HCT116 (cell line): ENCODE data around the gene RAB25.

Source experiments
- CEBPB ChIP-seq: IDR thresholded peaks from 2 replicates; pipeline ENCODE4 v1.6.1; 2012; ENCODE audit warnings: low read depth
- CTCF ChIP-seq, 3 experiments: fragments of 200-600 bp in 1 of 3; sonication (generic) in 1 of 3; IDR thresholded peaks in 2 of 3; conservative IDR thresholded peaks in 1 of 3; 2 replicates each; pipeline ENCODE4 v1.5.1; 2012 to 2017; ENCODE audit warnings: low read depth in 2 of 3, low read length in 2 of 3, antibody characterized with exemption in 1 of 3, borderline replicate concordance in 1 of 3, control low read depth in 1 of 3, mild to moderate bottlenecking in 1 of 3, mixed read lengths in 1 of 3, mixed run types in 1 of 3, moderate library complexity in 1 of 3; ENCODE audit not compliant: insufficient read depth in 1 of 3
- EZH2 ChIP-seq: fragments of 200-600 bp; sonication (generic); IDR thresholded peaks from 2 replicates; pipeline ENCODE4 v1.6.1; 2017; ENCODE audit warnings: antibody characterized with exemption, mixed run types
- EZH2phosphoT487 ChIP-seq: fragments of 200-600 bp; IDR thresholded peaks from 2 replicates; pipeline ENCODE4 v1.6.1; 2018; ENCODE audit warnings: antibody characterized with exemption, borderline replicate concordance
- MAX ChIP-seq: IDR thresholded peaks from 2 replicates; pipeline ENCODE4 v1.6.1; 2012
- POLR2A ChIP-seq: IDR thresholded peaks from 2 replicates; pipeline ENCODE4 v1.7.0; 2011; ENCODE audit warnings: borderline replicate concordance; ENCODE audit not compliant: insufficient read depth, insufficient read length; ENCODE audit errors: extremely low read depth
- POLR2AphosphoS5 ChIP-seq: IDR thresholded peaks from 2 replicates; pipeline ENCODE4 v1.6.1; 2011; ENCODE audit warnings: mild to moderate bottlenecking, low read depth, low read length, moderate library complexity
- RAD21 ChIP-seq: IDR thresholded peaks from 2 replicates; pipeline ENCODE4 v1.6.1; 2012; ENCODE audit warnings: low read depth, mild to moderate bottlenecking
- REST ChIP-seq: IDR thresholded peaks from 2 replicates; pipeline ENCODE4 v1.6.1; 2012; ENCODE audit warnings: low read depth
- SIN3A ChIP-seq: IDR thresholded peaks from 2 replicates; pipeline ENCODE4 v1.6.1; 2012; ENCODE audit warnings: low read depth
- SP1 ChIP-seq: IDR thresholded peaks from 2 replicates; pipeline ENCODE4 v1.6.1; 2012; ENCODE audit warnings: low read depth
- YY1 ChIP-seq: IDR thresholded peaks from 2 replicates; pipeline ENCODE4 v1.6.1; 2011; ENCODE audit warnings: low read length, low read depth, moderate library complexity, mild to moderate bottlenecking; ENCODE audit not compliant: insufficient replicate concordance; ENCODE audit errors: extremely low read depth
- ZBTB33 ChIP-seq: IDR thresholded peaks from 2 replicates; pipeline ENCODE4 v1.6.1; 2011; ENCODE audit warnings: mild to moderate bottlenecking, low read length, moderate library complexity; ENCODE audit not compliant: insufficient replicate concordance; ENCODE audit errors: extremely low read depth
- ZNF274 ChIP-seq: fragments of 200-500 bp; sonication (Bioruptor generic); IDR thresholded peaks from 2 replicates; pipeline ENCODE4 v1.6.1; 2014; ENCODE audit warnings: mild to moderate bottlenecking, low read depth, low read length, inconsistent platforms

GRCh38 chr1:156091610-156092009 lies 30.6 kb downstream of the RAB25 start:
- no peak for TF ChIP-seq EZH2phosphoT487
- TF ChIP-seq POLR2A, result no peak
- TF ChIP-seq MAX, result no peak
- TF ChIP-seq SP1, result no peak
- TF ChIP-seq CTCF (IDR thresholded peaks at IDR 0.05 in 2 of 3, conservative IDR thresholded peaks at IDR 0.05 in 1 of 3; ENCODE audit: borderline replicate concordance in 1 of 3, insufficient read depth in 1 of 3, low read depth in 2 of 3, low read length in 2 of 3), result no peak
- TF ChIP-seq EZH2, result no peak
- TF ChIP-seq ZNF274, result no peak
- TF ChIP-seq SIN3A, result no peak
- TF ChIP-seq POLR2AphosphoS5, result no peak
- TF ChIP-seq CEBPB, result no peak
- no peak for TF ChIP-seq REST
- TF ChIP-seq ZBTB33, result no peak
- no peak for TF ChIP-seq RAD21
- no peak for TF ChIP-seq YY1
